Transverse colon (tissue), 4 donors: ENCODE results near the gene ATOX1. TPM values are rescaled to one million over a fixed set of nuclear protein-coding genes. Genes with fewer than 3 reads are reported as not detected.

Experiments used
- DNase-seq: peaks from one replicate; pipeline ENCODE4 v3.0.0-alpha.2; 2019
- H3K27ac ChIP-seq, 4 donors: fragments of 200-600 bp; sonication (generic); 2 replicates each; pipeline ENCODE4 v1.5.1; 2016 to 2018; ENCODE audit warnings: inconsistent platforms in 4 of 4
- H3K27me3 ChIP-seq: fragments of 200-600 bp; sonication (generic); 2 replicates; pipeline ENCODE4 v1.5.1; 2017; ENCODE audit warnings: inconsistent platforms
- H3K36me3 ChIP-seq, 4 donors: fragments of 200-600 bp; sonication (generic); 2 replicates each; pipeline ENCODE4 v1.5.1; 2017 to 2019; ENCODE audit warnings: inconsistent platforms in 4 of 4
- H3K4me1 ChIP-seq, 4 donors: fragments of 200-600 bp; sonication (generic); 2 replicates each; pipeline ENCODE4 v1.5.1; 2017 to 2020; ENCODE audit warnings: inconsistent platforms in 4 of 4
- H3K4me3 ChIP-seq, 4 donors: fragments of 200-600 bp; sonication (generic); 1 replicate in 1 of 4; 2 replicates in 3 of 4; pipeline versions ENCODE4 v1.5.1 to v1.6.1; 2017 to 2019; ENCODE audit warnings: inconsistent platforms in 4 of 4
- H3K9me3 ChIP-seq, 2 donors: fragments of 200-600 bp; sonication (generic); 2 replicates each; pipeline ENCODE4 v1.5.1; 2017 to 2019; ENCODE audit warnings: inconsistent platforms in 2 of 2
- CTCF ChIP-seq, 5 experiments: fragments of 200-600 bp in 3 of 5; fragments of 450-650 bp in 2 of 5; sonication (generic) in 3 of 5; IDR thresholded peaks; 1 replicate in 2 of 5; 2 replicates in 3 of 5; pipeline ENCODE4 v1.5.1; 2016 to 2017; ENCODE audit warnings: antibody characterized with exemption in 5 of 5, inconsistent platforms in 3 of 5, mild to moderate bottlenecking in 2 of 5, moderate library complexity in 1 of 5
- EP300 ChIP-seq: sonication (generic); formaldehyde crosslinking; IDR thresholded peaks from one replicate; pipeline ENCODE4 v1.6.1; 2017; ENCODE audit warnings: antibody characterized with exemption, low read depth
- POLR2A ChIP-seq: fragments of 450-650 bp; IDR thresholded peaks from one replicate; pipeline ENCODE4 v1.6.1; 2016; ENCODE audit warnings: antibody characterized with exemption, mild to moderate bottlenecking, moderate library complexity
- POLR2AphosphoS5 ChIP-seq, 3 donors: sonication (generic); formaldehyde crosslinking; IDR thresholded peaks; one replicate each; pipeline ENCODE4 v1.6.1; 2016; ENCODE audit warnings: antibody characterized with exemption in 3 of 3
- WGBS, 2 donors: methylation state at CpG; one replicate each; pipeline ENCODE4 v1.1.5; 2018; ENCODE audit warnings: low coverage in 1 of 2; 5-methylcytosine and 5-hydroxymethylcytosine counted together
- in situ Hi-C, 4 donors: fragments of 200-750 bp; cut with MboI; loops; one replicate each; pipeline versions ENCODE4 v1.15.0 to v1.15.1; 2017; ENCODE audit warnings: low sequenced_read_pairs in 3 of 4, low pct_ligation_motif_present in 1 of 4, low pct_unique_long_range_greater_than_20kb in 1 of 4
- intact Hi-C: fragments of 100-400 bp; cut with DNase I; formaldehyde crosslinking; loops from one replicate; pipeline ENCODE4 v1.15.1; 2023; ENCODE audit warnings: low total_unique reads
- total RNA-seq, 4 donors: library from RNA; depleted of rRNA; stranded (reverse); fragments of >200 nt; gene quantifications; one replicate each; pipeline ENCODE4 v1.1.0, GENCODE V29; 2016

The ATOX1 gene
- total RNA-seq, 4 donors from 2014 or later, result 5.0 to 81.1 (median 31.7) TPM

DNA sequence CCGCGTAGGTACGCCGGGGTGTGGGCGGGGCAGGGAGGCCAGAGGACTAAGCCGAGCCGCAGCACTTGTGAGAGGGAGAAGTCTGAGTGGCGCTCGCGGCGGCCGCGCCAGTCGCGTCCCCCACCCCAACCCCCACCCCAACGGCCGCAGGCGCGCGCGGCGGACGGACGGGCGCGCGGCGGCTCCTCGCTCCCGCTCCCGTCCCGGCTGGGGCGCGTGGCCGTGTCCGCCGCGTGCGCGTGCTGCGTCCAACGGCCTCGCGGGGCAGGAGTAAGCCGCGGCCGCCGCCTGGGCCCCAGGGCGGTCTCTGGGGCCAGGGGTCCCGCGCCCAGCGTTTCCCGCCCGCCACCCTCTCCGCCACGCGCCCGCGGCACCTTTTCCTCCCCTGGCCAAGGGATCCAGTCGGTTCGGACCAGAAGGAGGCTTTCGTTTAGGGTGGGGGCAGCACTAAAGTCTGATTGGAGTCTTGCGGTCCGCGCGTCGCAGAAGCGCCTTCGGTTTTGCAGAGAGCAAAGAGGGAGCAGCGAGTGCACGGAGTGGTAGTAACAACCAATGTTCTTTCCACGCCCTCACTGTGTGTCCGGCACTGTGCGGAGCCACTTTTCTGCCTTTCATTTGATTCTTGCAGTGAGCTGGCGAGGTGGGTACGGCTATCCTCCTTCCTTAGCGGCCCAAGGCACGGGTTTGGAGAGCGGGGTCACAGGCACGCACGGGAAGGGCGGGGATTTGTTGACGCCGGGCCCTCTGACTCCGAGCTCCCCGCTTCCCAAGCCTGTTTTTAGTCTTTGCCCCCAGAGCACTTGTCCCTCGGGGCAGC lies 13.8 kb upstream of the ATOX1 start:
- intact Hi-C loops, result no loop called here
- Histone ChIP-seq H3K36me3 (no peaks in the 10 kb centered on the region), H3K4me3 (peak overlapping the region; percentile 68 to 86 (median 78)), H3K27ac (peak overlapping the region; percentile 93 to 99 (median 98)), H3K27me3 (no peaks in the 10 kb centered on the region), H3K9me3 (no peaks in the 10 kb centered on the region), H3K4me1 (peaks cover 23 to 55% (median 42%) of the 10 kb centered on the region in 4 donors)
- in situ Hi-C loops, result loop anchor here in 1 of 4 donors (25.0 kb wide), 1 partner anchor 310 kb away; no protein-coding TSS in a partner anchor
- TF ChIP-seq POLR2AphosphoS5 (IDR thresholded peaks at IDR 0.05) (peak in 1 of 3 donors; percentile 3), EP300 (no peak)
- WGBS, 2 donors, result 0% methylated on average over 37 of the region's 87 CpGs; no CpG with 5 or more reads in 1 of the 2 donors
- peak; percentile 56 for DNase-seq

- H3K36me3 ChIP-seq, result no peaks in the 10 kb centered on the region
- TF ChIP-seq CTCF (IDR thresholded peaks at IDR 0.05), result peak; percentile 29 to 60 (median 46)
- TF ChIP-seq EP300, result no peak
- TF ChIP-seq POLR2A, result peak; percentile 91
- TF ChIP-seq POLR2AphosphoS5 (IDR thresholded peaks at IDR 0.05), result peak; percentile 99 to 100 (median 99)
- peak within 1 kb of the TSS; percentile 68 to 86 (median 78) for H3K4me3 ChIP-seq
- no peaks in the 10 kb centered on the region for H3K9me3 ChIP-seq
- intact Hi-C loops (no loop called here), in situ Hi-C loops (loop anchor here in 1 of 4 donors (25.0 kb wide), 1 partner anchor 309 kb away; no protein-coding TSS in a partner anchor)
- peaks cover 23 to 47% (median 39%) of the 10 kb centered on the region in 4 donors for H3K4me1 ChIP-seq
- peak within 1 kb of the TSS; percentile 97 to 99 (median 98) for H3K27ac ChIP-seq
- H3K27me3 ChIP-seq, result no peaks in the 10 kb centered on the region
- DNase-seq, result peak; percentile 100
- WGBS, 2 donors, result 0% methylated on average over 6 to 49 of the region's 49 CpGs
These were observed 13.0 kb upstream of the ATOX1 start, which contains the start of gene G3BP1 for GRCh38 chr5:151771259-151772028. Gene G3BP1 (plus strand): TSS chr5:151771954. CDS start chr5:151786621, 14,667 bp downstream.

- in situ Hi-C loops (loop anchor here in 1 of 4 donors (25.0 kb wide), 1 partner anchor 308 kb away; no protein-coding TSS in a partner anchor), intact Hi-C loops (no loop called here)
- Histone ChIP-seq H3K27ac (peak overlapping the region; percentile 97 to 98 (median 98)), H3K9me3 (no peaks in the 10 kb centered on the region), H3K27me3 (no peaks in the 10 kb centered on the region), H3K4me3 (peak overlapping the region; percentile 38 to 71 (median 50)), H3K4me1 (peaks cover 23 to 39% (median 32%) of the 10 kb centered on the region in 4 donors), H3K36me3 (no peaks in the 10 kb centered on the region)
- TF ChIP-seq POLR2A (no peak), EP300 (no peak), POLR2AphosphoS5 (IDR thresholded peaks at IDR 0.05) (no peak), CTCF (IDR thresholded peaks at IDR 0.05) (no peak)
- WGBS, 2 donors, result 0 to 17% methylated on average over 7 to 69 of the region's 75 CpGs
- peak; percentile 65 for DNase-seq
These were observed 12.2 kb upstream of the ATOX1 start for GRCh38 chr5:151770383-151771258.

DNA sequence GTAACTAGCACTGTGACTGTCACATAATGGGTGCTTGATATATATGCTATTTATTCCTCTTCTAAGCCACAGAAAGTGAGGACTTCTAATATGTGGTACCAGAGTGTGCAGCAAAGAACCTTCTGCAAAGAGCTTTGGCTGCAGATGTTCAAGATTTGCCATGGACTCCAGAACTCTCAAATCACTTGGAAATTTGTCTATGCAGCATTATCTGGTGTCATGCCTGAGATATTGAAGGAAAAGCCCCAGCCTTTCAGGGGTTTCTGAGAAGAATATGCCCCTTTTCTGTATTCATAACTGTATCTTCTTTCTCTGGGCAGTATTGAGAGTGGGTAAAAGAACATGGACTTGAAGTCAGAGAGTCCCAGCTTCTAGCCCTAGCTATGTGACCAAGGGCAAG lies 8.5 kb upstream of the ATOX1 start:
- TF ChIP-seq EP300, result no peak
- TF ChIP-seq POLR2AphosphoS5 (IDR thresholded peaks at IDR 0.05), result no peak
- no peak for TF ChIP-seq CTCF (IDR thresholded peaks at IDR 0.05)
- no peak for TF ChIP-seq POLR2A
- in situ Hi-C loops, result loop anchor here in 1 of 4 donors (25.0 kb wide), 1 partner anchor 305 kb away; no protein-coding TSS in a partner anchor
- peaks cover 5 to 10% (median 8%) of the 10 kb centered on the region in 4 donors for H3K4me1 ChIP-seq
- H3K27me3 ChIP-seq, result no peaks in the 10 kb centered on the region
- no peaks in the 10 kb centered on the region for H3K36me3 ChIP-seq
- no peak for DNase-seq
- no peaks in the 10 kb centered on the region for H3K9me3 ChIP-seq
- no peak overlapping the region for H3K4me3 ChIP-seq
- no peak overlapping the region for H3K27ac ChIP-seq
- intact Hi-C loops, result no loop called here
